H1 (cell line): Measurements from ENCODE around the gene LPP. TPM values are rescaled to one million over a fixed set of nuclear protein-coding genes. Genes with fewer than 3 reads are reported as not detected.

Experiments used
- ATF3 ChIP-seq: IDR thresholded peaks from 2 replicates; pipeline ENCODE4 v1.6.1; 2011; ENCODE audit warnings: low read depth, mild to moderate bottlenecking, low read length; ENCODE audit not compliant: insufficient read depth
- CBX5 ChIP-seq: fragments of 300-800, 300-1000 bp; sonication (generic); IDR thresholded peaks from 2 replicates; pipeline ENCODE4 v1.7.1; 2016; ENCODE audit warnings: antibody characterized with exemption, low read length, low read depth
- E2F6 ChIP-seq: IDR thresholded peaks from 2 replicates; pipeline ENCODE4 v1.6.1; 2012; ENCODE audit warnings: inconsistent platforms
- GABPA ChIP-seq: IDR thresholded peaks from 2 replicates; pipeline ENCODE4 v1.6.1; 2011; ENCODE audit warnings: mild to moderate bottlenecking, low read length, moderate library complexity, borderline replicate concordance; ENCODE audit not compliant: insufficient read depth
- JUND ChIP-seq: IDR thresholded peaks from 2 replicates; pipeline ENCODE4 v1.6.1; 2011; ENCODE audit warnings: mild to moderate bottlenecking, improper control_type of control experiment, low read length
- MAFK ChIP-seq: IDR thresholded peaks from 2 replicates; pipeline ENCODE4 v1.6.1; 2012; ENCODE audit warnings: low read depth, mild to moderate bottlenecking, improper control_type of control experiment, low read length
- polyA plus RNA-seq, 7 experiments: library from polyadenylated mRNA; depleted of rRNA in 3 of 7; stranded (reverse) in 5 of 7; unstranded in 2 of 7; fragments of >200 nt in 5 of 7; fragments of 200-250 nt in 2 of 7; gene quantifications; 1 replicate in 5 of 7; 2 replicates in 1 of 7; 4 replicates in 1 of 7; pipeline versions ENCODE4 v1.2.1 to v1.2.3, GENCODE V29; 2011 to 2013; ENCODE audit warnings: missing spikeins in 2 of 7, mixed read lengths in 2 of 7
- total RNA-seq: library from RNA; stranded (reverse); fragmentation: NEBNext Ultra II Directional; extraction: Animal tissue kit (Norgen Biotek cat#: 25700); gene quantifications from 2 replicates; pipeline ENCODE4 v1.2.1, GENCODE V29; 2021

The LPP gene
- total and polyA plus RNA-seq, 2 of the 8 experiments (the other 6 are each of a cell fraction or from before 2014, with no cell fraction given) = 10.0 to 53.3 TPM

- no peak for TF ChIP-seq GABPA
- TF ChIP-seq MAFK = no peak
- TF ChIP-seq JUND = no peak
- no peak for TF ChIP-seq E2F6
- no peak for TF ChIP-seq ATF3
- no peak for TF ChIP-seq CBX5
Measured at GRCh38 chr3:188888321-188889053, 734.5 kb downstream of the LPP start (continued).
